ENCODE measurements around the gene CD2AP.
A peak's percentile ranks its signal among the peaks of the same experiment; 100 is the strongest.

Gene CD2AP

GRCh38 chr6:47648031-47648430 lies 170.4 kb downstream of the CD2AP start:
- no peak for DNase-seq

- DNase-seq = no peak
Observed at GRCh38 chr6:47650553-47651432, 173.2 kb downstream of the CD2AP start.

- DNase-seq = no peak
Observed at GRCh38 chr6:47651505-47651944, 173.9 kb downstream of the CD2AP start.

- peak; percentile 93 for DNase-seq
Observed at GRCh38 chr6:47653706-47654105, 176.1 kb downstream of the CD2AP start.

GRCh38 chr6:47654255-47654654 lies 176.7 kb downstream of the CD2AP start:
- peak; percentile 56 for DNase-seq

- DNase-seq = peak; percentile 95
Observed at GRCh38 chr6:47655719-47656595, 178.4 kb downstream of the CD2AP start.

GRCh38 chr6:47661960-47662359 lies 184.4 kb downstream of the CD2AP start:
- no peak for DNase-seq

GRCh38 chr6:47663462-47664216 lies 186.1 kb downstream of the CD2AP start:
- DNase-seq = peak; percentile 96

GRCh38 chr6:47665112-47665511 lies 187.5 kb downstream of the CD2AP start:
- peak; percentile 99 for DNase-seq

- DNase-seq = peak; percentile 69
Observed at GRCh38 chr6:47669684-47670513, 192.3 kb downstream of the CD2AP start.

GRCh38 chr6:47670851-47671250 lies 193.3 kb downstream of the CD2AP start:
- peak; percentile 15 for DNase-seq

- peak; percentile 32 for DNase-seq
Observed at GRCh38 chr6:47671777-47672176, 194.2 kb downstream of the CD2AP start.

GRCh38 chr6:47672816-47673215 lies 195.2 kb downstream of the CD2AP start:
- no peak for DNase-seq

GRCh38 chr6:47674673-47675072 lies 197.1 kb downstream of the CD2AP start:
- DNase-seq = peak; percentile 36

Measured in DMS53 (cell line).